HFFc6 (cell line): Measurements from ENCODE around the gene PDCD6IP. TPM values are rescaled to one million over a fixed set of nuclear protein-coding genes. Genes with fewer than 3 reads are reported as not detected.
"Not testable (repeated sequence)": the region's sequence is repeated elsewhere in the genome, so short reads cannot be mapped to it uniquely, and the experiment has no call there.

ENCODE experiments used
- DNase-seq: peaks from one replicate; pipeline ENCODE4 v3.0.0-alpha.2; 2018
- H3K27ac Mint-ChIP-seq: 2 replicates; pipeline ENCODE4 v1.8.0; 2020; ENCODE audit warnings: mild to moderate bottlenecking, mixed read lengths
- H3K27me3 Mint-ChIP-seq: 2 replicates; pipeline ENCODE4 v1.8.0; 2021; ENCODE audit warnings: mild to moderate bottlenecking, moderate library complexity, mixed read lengths; ENCODE audit not compliant: insufficient read depth
- H3K36me3 Mint-ChIP-seq: 2 replicates; pipeline ENCODE4 v1.8.0; 2021; ENCODE audit warnings: low read depth, mixed read lengths
- H3K4me1 Mint-ChIP-seq: 2 replicates; pipeline ENCODE4 v1.8.0; 2020; ENCODE audit warnings: low read depth, mixed read lengths
- H3K4me3 Mint-ChIP-seq: 2 replicates; pipeline ENCODE4 v1.8.0; 2020; ENCODE audit warnings: mild to moderate bottlenecking, moderate library complexity, mixed read lengths
- H3K9me3 Mint-ChIP-seq: 2 replicates; pipeline ENCODE4 v1.8.0; 2020; ENCODE audit warnings: mild to moderate bottlenecking, mixed read lengths
- CTCF ChIP-seq: fragments of 200-600 bp; sonication (generic); IDR thresholded peaks from 2 replicates; pipeline ENCODE4 v1.5.0; 2021; ENCODE audit warnings: antibody characterized with exemption, mild to moderate bottlenecking
- total RNA-seq, 6 experiments: library from RNA; stranded (reverse); fragmentation: NEBNext Ultra II Directional; extraction: Animal tissue kit (Norgen Biotek cat#: 25700); gene quantifications; 2 replicates in 1 of 6; 3 replicates in 5 of 6; pipeline ENCODE4 v1.2.3, GENCODE V29; 2021

PDCD6IP gene
- total RNA-seq, 6 experiments from 2014 or later, result 229 to 251 (median 239) TPM

GRCh38 chr3:33777996-33778395 is 20.4 kb upstream of the PDCD6IP start:
- Mint-ChIP-seq H3K4me3 (no peak overlapping the region), H3K4me1 (peaks cover 35% of the 10 kb centered on the region), H3K27me3 (no peaks in the 10 kb centered on the region), H3K27ac (no peak overlapping the region), H3K9me3 (no peaks in the 10 kb centered on the region), H3K36me3 (no peaks in the 10 kb centered on the region)
- DNase-seq, result no peak
- no peak for TF ChIP-seq CTCF

- no peak for DNase-seq
- H3K27me3 Mint-ChIP-seq, result no peaks in the 10 kb centered on the region
- H3K36me3 Mint-ChIP-seq, result no peaks in the 10 kb centered on the region
- TF ChIP-seq CTCF, result no peak
- no peaks in the 10 kb centered on the region for H3K9me3 Mint-ChIP-seq
- H3K4me1 Mint-ChIP-seq, result peaks cover 27% of the 10 kb centered on the region
- H3K4me3 Mint-ChIP-seq, result no peak overlapping the region
- H3K27ac Mint-ChIP-seq, result no peak overlapping the region
These were observed 18.7 kb upstream of the PDCD6IP start for GRCh38 chr3:33779751-33780150.

GRCh38 chr3:33781413-33781812 is 17.0 kb upstream of the PDCD6IP start:
- not testable (repeated sequence) for H3K36me3 Mint-ChIP-seq, H3K27me3 Mint-ChIP-seq, H3K9me3 Mint-ChIP-seq, H3K27ac Mint-ChIP-seq, H3K4me3 Mint-ChIP-seq, DNase-seq
- H3K4me1 Mint-ChIP-seq, result peaks cover 16% of the 10 kb centered on the region

- no peak for DNase-seq
- peak overlapping the region; percentile 86 for H3K4me3 Mint-ChIP-seq
- H3K27ac Mint-ChIP-seq, result no peak overlapping the region
- no peaks in the 10 kb centered on the region for H3K36me3 Mint-ChIP-seq
- no peaks in the 10 kb centered on the region for H3K27me3 Mint-ChIP-seq
- H3K9me3 Mint-ChIP-seq, result no peaks in the 10 kb centered on the region
- no peak for TF ChIP-seq CTCF
- H3K4me1 Mint-ChIP-seq, result peaks cover 20% of the 10 kb centered on the region
These were observed 11.7 kb upstream of the PDCD6IP start for GRCh38 chr3:33786565-33787327.

GRCh38 chr3:33787328-33788009 is 11.0 kb upstream of the PDCD6IP start:
- DNase-seq, result peak; percentile 74
- Mint-ChIP-seq H3K4me3 (peak overlapping the region; percentile 86), H3K27ac (no peak overlapping the region), H3K36me3 (no peaks in the 10 kb centered on the region), H3K4me1 (peaks cover 28% of the 10 kb centered on the region), H3K9me3 (no peaks in the 10 kb centered on the region), H3K27me3 (no peaks in the 10 kb centered on the region)
- TF ChIP-seq CTCF, result peak; percentile 87
